Subcutaneous adipose tissue (tissue), 4 donors: Measurements from ENCODE around the gene SLC16A14. TPM values are rescaled to one million over a fixed set of nuclear protein-coding genes. Genes with fewer than 3 reads are reported as not detected.

Experiments
- CTCF ChIP-seq: fragments of 450-650 bp; IDR thresholded peaks from one replicate; pipeline ENCODE4 v1.5.1; 2016; ENCODE audit warnings: low read depth, mild to moderate bottlenecking, control low read depth, antibody characterized with exemption, moderate library complexity
- total RNA-seq, 4 donors: library from RNA; depleted of rRNA; stranded (reverse); fragments of >200 nt; gene quantifications; one replicate each; pipeline ENCODE4 v1.1.0, GENCODE V29; 2016

The SLC16A14 gene
- total RNA-seq, 4 donors from 2014 or later = 0.68 to 3.3 (median 1.8) TPM

- TF ChIP-seq CTCF = no peak
Observed at GRCh38 chr2:230052299-230052698, 16.4 kb downstream of the SLC16A14 start.

- no peak for TF ChIP-seq CTCF
Observed at GRCh38 chr2:230050136-230050535, 18.6 kb downstream of the SLC16A14 start.

- TF ChIP-seq CTCF = no peak
Observed at GRCh38 chr2:230048010-230048671, 20.6 kb downstream of the SLC16A14 start.

- no peak for TF ChIP-seq CTCF
Observed at GRCh38 chr2:230046491-230046890, 22.2 kb downstream of the SLC16A14 start.

GRCh38 chr2:230043461-230043860 is 25.3 kb downstream of the SLC16A14 start:
- no peak for TF ChIP-seq CTCF

GRCh38 chr2:230043025-230043424 is 25.7 kb downstream of the SLC16A14 start:
- no peak for TF ChIP-seq CTCF

GRCh38 chr2:230042195-230042594 is 26.5 kb downstream of the SLC16A14 start:
- TF ChIP-seq CTCF = no peak
